Ishikawa (cell line): ENCODE results near the gene PRCC.

ENCODE experiments used
- CEBPB ChIP-seq: IDR thresholded peaks from 2 replicates; pipeline ENCODE4 v1.6.1; 2012
- CREB1 ChIP-seq: IDR thresholded peaks from 2 replicates; pipeline ENCODE4 v1.6.1; 2012; ENCODE audit warnings: low read depth
- EGR1 ChIP-seq: IDR thresholded peaks from 2 replicates; pipeline ENCODE4 v1.6.1; 2012
- EP300 ChIP-seq: IDR thresholded peaks from 2 replicates; pipeline ENCODE4 v1.6.1; 2012; ENCODE audit warnings: borderline replicate concordance
- FOXM1 ChIP-seq: IDR thresholded peaks from 2 replicates; pipeline ENCODE4 v1.6.1; 2012; ENCODE audit warnings: low read depth, borderline replicate concordance
- NFIC ChIP-seq: IDR thresholded peaks from 2 replicates; pipeline ENCODE4 v1.6.1; 2012
- RAD21 ChIP-seq: IDR thresholded peaks from 2 replicates; pipeline ENCODE4 v1.6.1; 2012; ENCODE audit warnings: low read depth
- REST ChIP-seq: IDR thresholded peaks from 2 replicates; pipeline ENCODE4 v1.6.1; 2012; ENCODE audit warnings: low read depth, mild to moderate bottlenecking
- TAF1 ChIP-seq: IDR thresholded peaks from 2 replicates; pipeline ENCODE4 v1.6.1; 2012; ENCODE audit warnings: low read depth, mild to moderate bottlenecking
- TCF12 ChIP-seq: IDR thresholded peaks from 2 replicates; pipeline ENCODE4 v1.6.1; 2012; ENCODE audit warnings: low read depth
- TEAD4 ChIP-seq: IDR thresholded peaks from 2 replicates; pipeline ENCODE4 v1.6.1; 2012
- USF1 ChIP-seq: IDR thresholded peaks from 2 replicates; pipeline ENCODE4 v1.6.1; 2012
- YY1 ChIP-seq: IDR thresholded peaks from 2 replicates; pipeline ENCODE4 v1.6.1; 2012; ENCODE audit warnings: low read depth
- ZBTB7A ChIP-seq: IDR thresholded peaks from 2 replicates; pipeline ENCODE4 v1.6.1; 2012; ENCODE audit warnings: low read depth
- TF ChIP-seq, protein P1 (sequence below): IDR thresholded peaks from 2 replicates; pipeline ENCODE4 v1.6.1; 2012

PRCC gene

DNA sequence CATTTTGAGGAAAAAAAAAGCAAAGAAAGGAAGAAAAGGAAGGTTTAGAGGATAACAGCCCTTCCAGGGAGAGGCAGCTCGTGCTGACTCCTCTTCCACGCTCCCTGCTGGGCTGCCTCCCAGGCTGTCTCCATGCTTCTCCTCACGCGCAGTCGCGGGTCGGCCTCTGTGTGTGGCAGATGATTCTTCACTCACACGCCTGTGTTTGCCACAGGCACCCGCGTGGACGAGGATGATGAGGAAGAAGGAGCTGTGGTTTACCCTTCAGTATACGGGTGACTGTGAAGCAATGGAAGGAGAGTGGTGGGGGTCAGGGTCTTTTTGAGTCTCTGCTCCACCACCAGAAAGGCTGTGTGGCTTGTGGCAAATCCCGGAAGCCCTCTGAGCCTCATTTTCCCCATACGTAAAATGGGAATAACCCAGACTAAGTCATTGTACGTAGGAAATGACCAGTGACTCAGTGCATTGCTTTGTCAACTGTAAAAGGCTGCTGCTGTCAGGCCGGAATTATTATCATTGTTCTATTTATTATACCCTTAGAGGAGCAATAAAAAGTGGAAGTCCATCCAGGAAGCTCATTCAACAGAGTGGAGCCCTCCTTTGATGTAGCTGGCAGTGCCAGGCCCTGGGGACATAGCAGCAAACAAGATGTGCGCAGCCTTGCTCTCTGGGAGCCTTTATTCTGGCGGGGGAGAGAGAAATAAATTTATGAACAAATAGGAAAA is 61.2 kb downstream of the PRCC start:
- TF ChIP-seq TEAD4: no peak
- TF ChIP-seq TCF12: no peak
- no peak for TF ChIP-seq TAF1
- TF ChIP-seq, protein P1, sequence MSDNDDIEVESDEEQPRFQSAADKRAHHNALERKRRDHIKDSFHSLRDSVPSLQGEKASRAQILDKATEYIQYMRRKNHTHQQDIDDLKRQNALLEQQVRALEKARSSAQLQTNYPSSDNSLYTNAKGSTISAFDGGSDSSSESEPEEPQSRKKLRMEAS: no peak
- no peak for TF ChIP-seq NFIC

DNA sequence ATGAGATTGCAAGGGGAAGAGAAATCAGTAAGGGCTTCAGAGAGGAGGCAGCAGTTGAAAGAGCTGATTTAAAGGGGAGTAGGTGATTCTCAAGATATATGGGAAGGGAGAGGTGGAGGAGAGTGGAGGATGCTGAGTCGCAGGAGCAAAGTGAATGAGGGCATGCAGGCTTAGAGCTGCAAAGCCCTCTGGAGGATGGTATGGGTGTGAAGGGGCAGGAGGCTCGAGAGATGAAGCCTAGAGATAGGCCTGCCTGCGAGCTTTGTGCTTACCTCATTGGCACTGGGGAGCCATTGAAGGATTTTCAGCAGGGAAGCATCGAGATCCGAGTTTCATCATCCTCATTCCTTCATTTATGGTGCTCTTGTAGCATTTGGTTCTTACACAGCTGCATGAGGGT is 65.1 kb downstream of the PRCC start:
- TF ChIP-seq FOXM1 (no peak), YY1 (no peak), RAD21 (no peak), USF1 (no peak), ZBTB7A (no peak), CEBPB (no peak), NFIC (no peak), TCF12 (no peak), REST (no peak), EGR1 (no peak), EP300 (no peak), TEAD4 (no peak), CREB1 (no peak), TAF1 (no peak)
- TF ChIP-seq, protein P1: no peak

- TF ChIP-seq ZBTB7A (no peak), USF1 (no peak), NFIC (no peak), CEBPB (no peak), TAF1 (no peak)
Observed at GRCh38 chr1:156833603-156834002, 66.3 kb downstream of the PRCC start.

DNA sequence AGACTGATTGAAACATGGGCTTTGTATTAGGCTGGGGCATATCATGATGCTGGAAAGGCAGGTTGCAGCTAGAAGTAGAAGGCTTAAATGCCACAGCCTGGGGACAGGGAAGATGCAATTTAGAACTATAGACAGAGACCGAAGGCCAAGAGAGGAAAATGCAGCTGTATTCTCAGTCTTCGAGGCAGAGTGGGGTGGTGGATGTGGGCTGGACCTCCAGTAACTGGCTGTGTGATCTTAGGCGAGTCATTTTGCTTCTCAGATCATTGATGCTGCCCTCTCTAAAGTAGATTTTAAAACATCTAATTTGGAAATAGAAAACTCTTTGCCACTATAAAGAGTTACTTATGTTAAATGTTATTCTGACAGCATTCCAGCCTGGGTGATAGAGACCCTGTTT is 67.0 kb downstream of the PRCC start:
- no peak for TF ChIP-seq EP300
- TF ChIP-seq NFIC: no peak
- TF ChIP-seq CEBPB: no peak
- no peak for TF ChIP-seq TCF12
- TF ChIP-seq EGR1: no peak
- TF ChIP-seq, protein P1: no peak
- no peak for TF ChIP-seq FOXM1
- no peak for TF ChIP-seq ZBTB7A
- TF ChIP-seq TAF1: no peak
- no peak for TF ChIP-seq USF1
- no peak for TF ChIP-seq CREB1
- TF ChIP-seq RAD21: no peak
- no peak for TF ChIP-seq REST
- TF ChIP-seq TEAD4: no peak
- TF ChIP-seq YY1: no peak

DNA sequence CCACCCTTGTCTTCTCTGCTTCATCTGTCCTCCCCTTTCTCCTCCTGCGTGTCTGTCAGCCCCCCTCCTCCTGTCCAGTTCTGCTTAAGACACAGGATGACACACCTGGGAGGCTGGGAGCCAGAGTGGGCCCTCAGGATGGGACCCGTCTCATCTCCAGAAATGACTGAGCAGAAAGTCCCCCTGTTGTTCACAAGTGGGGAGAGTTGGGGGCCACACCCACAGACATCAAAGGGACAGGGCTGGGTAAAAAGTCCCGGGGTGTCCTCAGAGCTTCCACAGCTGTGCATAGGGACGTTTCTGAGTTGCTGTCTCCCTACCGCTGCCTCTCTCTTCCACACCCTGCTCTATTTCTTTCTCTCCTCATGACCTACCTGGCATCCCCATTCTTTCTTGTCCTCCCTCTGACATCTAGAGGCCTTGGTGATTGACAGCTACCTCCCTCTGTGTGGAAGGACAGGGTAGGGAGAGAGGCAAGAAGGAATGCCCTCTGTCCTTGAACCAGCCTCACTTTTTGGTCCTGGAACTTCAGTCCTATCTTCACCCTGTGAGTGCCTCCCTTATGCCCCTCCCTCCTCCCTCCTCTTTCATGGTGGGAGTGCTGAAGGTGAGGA is 68.8 kb downstream of the PRCC start:
- no peak for TF ChIP-seq TEAD4

DNA sequence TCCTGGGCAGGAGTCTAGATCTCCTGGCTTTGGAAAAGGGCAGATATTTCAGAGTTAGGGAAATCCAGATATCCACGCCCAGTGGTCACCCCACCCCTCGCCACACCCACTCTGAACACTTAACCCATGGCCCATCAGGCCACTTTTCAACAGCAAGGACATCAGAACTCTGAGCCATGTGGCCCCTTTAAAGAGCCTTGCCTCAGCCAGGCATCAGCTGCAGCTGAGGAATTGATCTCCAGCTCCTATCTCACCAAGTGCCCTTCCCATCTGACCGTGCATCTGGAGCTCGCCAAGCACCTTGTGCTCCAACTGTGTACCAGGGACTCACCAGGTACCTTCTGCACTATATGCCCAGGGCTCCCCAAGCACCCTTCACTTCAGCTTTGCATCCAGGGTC is 69.6 kb downstream of the PRCC start:
- TF ChIP-seq FOXM1: no peak
- TF ChIP-seq RAD21: no peak
- TF ChIP-seq EP300: no peak
- TF ChIP-seq ZBTB7A: no peak
- no peak for TF ChIP-seq TEAD4
- TF ChIP-seq EGR1: no peak
- TF ChIP-seq, protein P1: no peak
- no peak for TF ChIP-seq NFIC
- TF ChIP-seq CEBPB: no peak
- TF ChIP-seq TCF12: no peak
- TF ChIP-seq YY1: no peak
- no peak for TF ChIP-seq REST
- no peak for TF ChIP-seq CREB1
- TF ChIP-seq TAF1: no peak
- TF ChIP-seq USF1: no peak
